ENCODE data around the gene CLEC10A. TPM values are rescaled to one million over a fixed set of nuclear protein-coding genes. Genes with fewer than 3 reads are reported as not detected.
"Not testable (repeated sequence)": the region's sequence is repeated elsewhere in the genome, so short reads cannot be mapped to it uniquely, and the experiment has no call there.

CLEC10A gene
- 0.24 and 0.37 TPM in 2 replicates for total RNA-seq
- polyA plus RNA-seq: 0.17 and 0.21 TPM in 2 replicates

- no peak for DNase-seq (ENCODE audit: low spot score)
- H4K20me1 ChIP-seq (ENCODE audit: insufficient read depth, poor library complexity, severe bottlenecking): no peaks in the 10 kb centered on the region
- H3K9me3 ChIP-seq (ENCODE audit: low read depth): no peaks in the 10 kb centered on the region
- H3K36me3 ChIP-seq (replicated peaks; ENCODE audit: insufficient read depth, low read depth): no peaks in the 10 kb centered on the region
- no peaks in the 10 kb centered on the region for H3K9me2 ChIP-seq (replicated peaks; ENCODE audit: insufficient read depth)
- no peaks in the 10 kb centered on the region for H3K4me1 ChIP-seq (ENCODE audit: insufficient read depth)
- H3K27ac ChIP-seq: no peak within 1 kb of the TSS
- WGBS (ENCODE audit: low lambda C conversion rate, missing lambda C conversion rate): 81% methylated on average over 15 of the region's 15 CpGs
- H3K4me3 ChIP-seq: no peak within 1 kb of the TSS
- no peaks in the 10 kb centered on the region for H3K79me2 ChIP-seq
- H3K27me3 ChIP-seq: no peaks in the 10 kb centered on the region
- H3K4me2 ChIP-seq: no peak within 1 kb of the TSS
- TF ChIP-seq EZH2phosphoT487 (IDR thresholded peaks at IDR 0.05; ENCODE audit: low read depth, severe bottlenecking, unreplicated experiment): no peak
- TF ChIP-seq CTCF (IDR thresholded peaks at IDR 0.05; ENCODE audit: poor library complexity): no peak
- TF ChIP-seq EZH2 (IDR thresholded peaks at IDR 0.05; ENCODE audit: borderline replicate concordance): no peak
- H2AFZ ChIP-seq: no peak within 1 kb of the TSS
Observed at GRCh38 chr17:7079581-7080455, at the start of gene CLEC10A. TSS of gene CLEC10A (minus strand) at chr17:7080251. CDS start at chr17:7078812, 1,439 bp downstream.

DNA sequence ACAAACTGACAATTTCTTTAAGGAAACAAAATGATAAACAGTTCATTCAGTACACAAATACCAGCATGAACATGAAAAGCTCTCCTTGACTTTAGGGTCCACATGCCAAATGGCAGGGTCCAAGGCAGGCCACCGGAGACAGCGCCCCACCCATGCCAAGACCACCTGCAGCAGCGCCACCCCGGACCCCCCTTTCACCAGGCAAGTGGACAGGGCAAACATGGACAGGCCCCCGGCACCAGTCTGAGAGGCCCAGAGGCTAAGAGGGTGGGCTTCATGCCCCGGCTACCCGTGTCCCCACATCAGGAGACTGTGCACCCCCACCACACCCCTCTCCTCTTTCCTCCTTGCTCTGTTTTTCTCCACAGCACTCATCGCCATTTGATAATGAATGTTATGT, 49.3 kb upstream of the CLEC10A start:
- H3K9me3 ChIP-seq (ENCODE audit: low read depth): no peaks in the 10 kb centered on the region
- H3K4me2 ChIP-seq: no peak overlapping the region
- H3K27ac ChIP-seq: no peak overlapping the region
- TF ChIP-seq EZH2phosphoT487 (IDR thresholded peaks at IDR 0.05; ENCODE audit: low read depth, severe bottlenecking, unreplicated experiment) (no peak), CTCF (IDR thresholded peaks at IDR 0.05; ENCODE audit: poor library complexity) (no peak), EZH2 (IDR thresholded peaks at IDR 0.05; ENCODE audit: borderline replicate concordance) (no peak)
- no peaks in the 10 kb centered on the region for H3K36me3 ChIP-seq (replicated peaks; ENCODE audit: insufficient read depth, low read depth)
- no peak for DNase-seq (ENCODE audit: low spot score)
- no peaks in the 10 kb centered on the region for H3K27me3 ChIP-seq
- H3K4me1 ChIP-seq (ENCODE audit: insufficient read depth): peaks cover 6% of the 10 kb centered on the region
- no peaks in the 10 kb centered on the region for H3K9me2 ChIP-seq (replicated peaks; ENCODE audit: insufficient read depth)
- WGBS (ENCODE audit: low lambda C conversion rate, missing lambda C conversion rate): 90% methylated on average over 8 of the region's 8 CpGs
- no peaks in the 10 kb centered on the region for H3K79me2 ChIP-seq
- H3K4me3 ChIP-seq: no peak overlapping the region
- H4K20me1 ChIP-seq (ENCODE audit: insufficient read depth, poor library complexity, severe bottlenecking): no peaks in the 10 kb centered on the region
- no peak overlapping the region for H2AFZ ChIP-seq

- no peaks in the 10 kb centered on the region for H4K20me1 ChIP-seq (ENCODE audit: insufficient read depth, poor library complexity, severe bottlenecking)
Observed at GRCh38 chr17:7128160-7128559, 48.1 kb upstream of the CLEC10A start.

GRCh38 chr17:7127501-7127900, 47.5 kb upstream of the CLEC10A start:
- H3K27me3 ChIP-seq; H3K79me2 ChIP-seq; H3K4me1 ChIP-seq (ENCODE audit: insufficient read depth); H3K4me2 ChIP-seq; H3K4me3 ChIP-seq; H4K20me1 ChIP-seq (ENCODE audit: insufficient read depth, poor library complexity, severe bottlenecking); H3K36me3 ChIP-seq (replicated peaks; ENCODE audit: insufficient read depth, low read depth); H2AFZ ChIP-seq; H3K27ac ChIP-seq; H3K9me2 ChIP-seq (replicated peaks; ENCODE audit: insufficient read depth); H3K9me3 ChIP-seq (ENCODE audit: low read depth); DNase-seq (ENCODE audit: low spot score): not testable (repeated sequence)
- 99% methylated on average over 5 of the region's 5 CpGs for WGBS (ENCODE audit: low lambda C conversion rate, missing lambda C conversion rate)

More at GRCh38 chr17:7128160-7128559, 48.1 kb upstream of the CLEC10A start:
- no peaks in the 10 kb centered on the region for H3K9me2 ChIP-seq (replicated peaks; ENCODE audit: insufficient read depth)
- H3K9me3 ChIP-seq (ENCODE audit: low read depth): no peaks in the 10 kb centered on the region
- DNase-seq (ENCODE audit: low spot score): no peak
- no peak overlapping the region for H3K4me2 ChIP-seq
- no peak overlapping the region for H3K27ac ChIP-seq
- H3K27me3 ChIP-seq: no peaks in the 10 kb centered on the region
- H3K79me2 ChIP-seq: no peaks in the 10 kb centered on the region
- peaks cover 6% of the 10 kb centered on the region for H3K4me1 ChIP-seq (ENCODE audit: insufficient read depth)
- 59% methylated on average over 5 of the region's 5 CpGs for WGBS (ENCODE audit: low lambda C conversion rate, missing lambda C conversion rate)
- H2AFZ ChIP-seq: no peak overlapping the region
- TF ChIP-seq EZH2 (IDR thresholded peaks at IDR 0.05; ENCODE audit: borderline replicate concordance) (no peak), EZH2phosphoT487 (IDR thresholded peaks at IDR 0.05; ENCODE audit: low read depth, severe bottlenecking, unreplicated experiment) (no peak), CTCF (IDR thresholded peaks at IDR 0.05; ENCODE audit: poor library complexity) (no peak)
- no peaks in the 10 kb centered on the region for H3K36me3 ChIP-seq (replicated peaks; ENCODE audit: insufficient read depth, low read depth)
- H3K4me3 ChIP-seq: no peak overlapping the region

DNA sequence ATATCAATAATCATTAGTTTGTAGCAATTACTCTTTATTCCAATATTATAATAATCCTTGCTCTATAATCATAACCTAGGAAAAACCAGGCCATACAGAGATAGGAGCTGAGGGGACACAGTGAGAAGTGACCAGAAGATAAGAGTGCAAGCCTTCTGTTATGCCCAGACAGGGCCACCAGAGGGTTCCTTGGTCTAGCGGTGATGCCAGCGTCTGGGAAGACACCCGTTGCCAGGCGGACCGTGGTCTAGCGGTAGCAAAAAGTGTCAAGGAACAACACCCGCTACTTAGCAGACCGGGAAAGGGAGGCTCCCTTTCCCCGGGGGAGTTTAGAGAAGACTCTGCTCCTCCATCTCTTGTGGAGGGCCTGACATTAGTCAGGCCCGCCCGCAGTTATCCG, 46.3 kb upstream of the CLEC10A start:
- not testable (repeated sequence) for H3K27me3 ChIP-seq; H2AFZ ChIP-seq; H3K4me2 ChIP-seq; DNase-seq (ENCODE audit: low spot score); H3K36me3 ChIP-seq (replicated peaks; ENCODE audit: insufficient read depth, low read depth); H3K9me2 ChIP-seq (replicated peaks; ENCODE audit: insufficient read depth); H3K4me1 ChIP-seq (ENCODE audit: insufficient read depth); H3K79me2 ChIP-seq; H3K9me3 ChIP-seq (ENCODE audit: low read depth); H3K4me3 ChIP-seq; H4K20me1 ChIP-seq (ENCODE audit: insufficient read depth, poor library complexity, severe bottlenecking); H3K27ac ChIP-seq
- WGBS (ENCODE audit: low lambda C conversion rate, missing lambda C conversion rate): 89% methylated on average over 12 of the region's 12 CpGs

Data from hepatocyte (in vitro differentiated cells).